Astrocyte (in vitro differentiated cells and primary cell): Measurements from ENCODE around the gene SH2D3A. TPM values are rescaled to one million over a fixed set of nuclear protein-coding genes. Genes with fewer than 3 reads are reported as not detected.
"Not testable (repeated sequence)": the region's sequence is repeated elsewhere in the genome, so short reads cannot be mapped to it uniquely, and the experiment has no call there.

Source experiments
- DNase-seq: peaks from one replicate; pipeline ENCODE4 v3.0.0-alpha.2; 2010; ENCODE audit warnings: low read depth
- FAIRE-seq: peaks from 2 replicates; lab custom pipeline; 2011; peaks lifted over from hg19 to GRCh38; lab: Jason Lieb, UNC
- H2AFZ ChIP-seq: 2 replicates; pipeline ENCODE4 v1.6.0; 2012; ENCODE audit warnings: low read depth, low read length, inconsistent platforms
- H3K27ac ChIP-seq: 2 replicates; pipeline ENCODE4 v1.5.1; 2011; ENCODE audit warnings: low read depth, low read length, inconsistent platforms
- H3K27me3 ChIP-seq: 2 replicates; pipeline ENCODE4 v1.6.0; 2011; ENCODE audit warnings: low read length, inconsistent platforms; ENCODE audit not compliant: insufficient read depth
- H3K36me3 ChIP-seq: 2 replicates; pipeline ENCODE4 v1.5.1; 2011; ENCODE audit warnings: low read length, inconsistent platforms; ENCODE audit not compliant: insufficient read depth
- H3K4me1 ChIP-seq: 2 replicates; pipeline ENCODE4 v1.5.1; 2011; ENCODE audit warnings: low read length, inconsistent platforms; ENCODE audit not compliant: insufficient read depth
- H3K4me2 ChIP-seq: 2 replicates; pipeline ENCODE4 v1.6.0; 2012; ENCODE audit warnings: low read length, inconsistent platforms
- H3K4me3 ChIP-seq: 2 replicates; pipeline ENCODE4 v1.5.1; 2011; ENCODE audit warnings: low read depth, mild to moderate bottlenecking, low read length, inconsistent platforms; ENCODE audit not compliant: insufficient read depth
- H3K79me2 ChIP-seq: 2 replicates; pipeline ENCODE4 v1.6.0; 2012; ENCODE audit warnings: mild to moderate bottlenecking, low read length, inconsistent platforms; ENCODE audit not compliant: insufficient read depth
- H3K9ac ChIP-seq: 2 replicates; pipeline ENCODE4 v1.6.0; 2012; ENCODE audit warnings: mild to moderate bottlenecking, low read length, inconsistent platforms
- H3K9me3 ChIP-seq: 2 replicates; pipeline ENCODE4 v1.5.1; 2012; ENCODE audit warnings: low read depth, mild to moderate bottlenecking, low read length, inconsistent platforms; ENCODE audit not compliant: insufficient read depth
- H4K20me1 ChIP-seq: 2 replicates; pipeline ENCODE4 v1.6.0; 2012; ENCODE audit warnings: low read length, inconsistent platforms; ENCODE audit not compliant: insufficient read depth
- H3K27ac Mint-ChIP-seq: one replicate; pipeline ENCODE4 v1.8.0; 2021; ENCODE audit warnings: mild to moderate bottlenecking, mixed read lengths; ENCODE audit not compliant: unreplicated experiment
- H3K27me3 Mint-ChIP-seq: one replicate; pipeline ENCODE4 v1.8.0; 2021; ENCODE audit warnings: low read depth, mixed read lengths; ENCODE audit not compliant: unreplicated experiment
- H3K36me3 Mint-ChIP-seq: one replicate; pipeline ENCODE4 v1.8.0; 2021; ENCODE audit warnings: low read depth, mixed read lengths; ENCODE audit not compliant: unreplicated experiment
- H3K4me1 Mint-ChIP-seq: one replicate; pipeline ENCODE4 v1.8.0; 2021; ENCODE audit warnings: low read depth, mixed read lengths; ENCODE audit not compliant: unreplicated experiment
- H3K4me3 Mint-ChIP-seq: one replicate; pipeline ENCODE4 v1.8.0; 2021; ENCODE audit warnings: mild to moderate bottlenecking, moderate library complexity, mixed read lengths; ENCODE audit not compliant: unreplicated experiment
- H3K9me3 Mint-ChIP-seq: one replicate; pipeline ENCODE4 v1.8.0; 2021; ENCODE audit warnings: mild to moderate bottlenecking, mixed read lengths; ENCODE audit not compliant: unreplicated experiment
- EZH2 ChIP-seq: IDR thresholded peaks from 2 replicates; pipeline ENCODE4 v1.6.1; 2012; ENCODE audit warnings: mild to moderate bottlenecking, low read length, inconsistent platforms; ENCODE audit not compliant: insufficient read depth
- total RNA-seq: library from RNA; stranded (reverse); gene quantifications from 2 replicates; pipeline ENCODE4 v1.2.1, GENCODE V29; 2021
- TF ChIP-seq, protein P1 (sequence below): IDR thresholded peaks from 2 replicates; pipeline ENCODE4 v1.5.1; 2011; ENCODE audit warnings: low read depth, mild to moderate bottlenecking, inconsistent platforms, low read length, moderate library complexity; ENCODE audit not compliant: insufficient read depth

Gene SH2D3A
- total RNA-seq, 1 donor from 2014 or later, result 2.6 TPM

DNA sequence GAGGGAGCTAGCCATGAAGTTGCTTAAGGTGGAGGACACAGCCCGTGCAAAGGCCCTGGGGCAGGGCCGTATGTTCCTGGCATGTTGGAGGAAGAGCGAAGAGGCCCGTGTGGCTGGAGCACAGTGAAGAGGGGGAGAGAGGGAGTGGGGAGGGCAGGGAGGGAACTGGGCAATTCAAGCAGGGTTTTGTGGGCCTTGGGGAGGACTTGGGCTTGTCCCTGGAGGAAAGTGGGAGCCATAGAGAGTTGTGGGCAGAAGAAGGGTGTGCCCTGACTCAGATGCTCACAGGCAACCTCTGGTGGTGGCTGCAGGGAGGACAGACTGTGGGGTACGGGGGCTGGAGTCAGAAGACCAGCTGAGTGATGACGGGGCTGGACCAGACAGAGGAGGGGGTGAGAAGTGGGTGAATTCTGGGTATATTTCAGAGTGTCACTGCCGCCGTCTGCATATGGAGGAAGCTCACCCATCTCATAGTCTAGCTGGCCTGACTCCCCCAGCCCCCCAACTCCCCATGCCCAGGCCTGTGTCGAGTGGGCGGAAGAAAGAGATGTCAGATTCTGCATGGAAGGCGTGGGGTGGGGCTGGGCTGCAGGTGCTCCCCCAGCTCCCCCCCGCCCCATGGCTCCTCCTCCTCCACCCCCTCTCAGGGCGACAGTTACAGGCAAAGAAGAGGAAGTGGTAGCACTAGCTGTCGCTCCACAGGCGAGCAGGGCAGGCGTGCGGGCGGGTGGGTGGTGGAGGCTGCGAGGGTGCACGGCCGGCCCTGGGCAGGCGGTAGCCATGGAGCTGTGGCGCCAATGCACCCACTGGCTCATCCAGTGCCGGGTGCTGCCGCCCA lies 5.0 kb upstream of the SH2D3A start, which contains the start of gene VAV1:
Gene VAV1 (plus strand): TSS at position 681 of the 838 bp plus-strand sequence. CDS start 100 bp downstream, at position 781.
- Mint-ChIP-seq H3K36me3 (no peaks in the 10 kb centered on the region), H3K27ac (no peak within 1 kb of the TSS), H3K9me3 (peaks cover 5% of the 10 kb centered on the region), H3K4me3 (no peak within 1 kb of the TSS), H3K27me3 (peaks cover 16% of the 10 kb centered on the region), H3K4me1 (no peaks in the 10 kb centered on the region)
- DNase-seq, result no peak
- Histone ChIP-seq H3K27ac (no peak within 1 kb of the TSS), H3K79me2 (no peaks in the 10 kb centered on the region), H3K36me3 (no peaks in the 10 kb centered on the region), H4K20me1 (no peaks in the 10 kb centered on the region), H3K4me3 (no peak within 1 kb of the TSS), H3K9me3 (no peaks in the 10 kb centered on the region), H3K9ac (no peak within 1 kb of the TSS), H2AFZ (no peak within 1 kb of the TSS), H3K4me2 (no peak within 1 kb of the TSS), H3K27me3 (no peaks in the 10 kb centered on the region), H3K4me1 (no peaks in the 10 kb centered on the region)
- TF ChIP-seq, protein P1, sequence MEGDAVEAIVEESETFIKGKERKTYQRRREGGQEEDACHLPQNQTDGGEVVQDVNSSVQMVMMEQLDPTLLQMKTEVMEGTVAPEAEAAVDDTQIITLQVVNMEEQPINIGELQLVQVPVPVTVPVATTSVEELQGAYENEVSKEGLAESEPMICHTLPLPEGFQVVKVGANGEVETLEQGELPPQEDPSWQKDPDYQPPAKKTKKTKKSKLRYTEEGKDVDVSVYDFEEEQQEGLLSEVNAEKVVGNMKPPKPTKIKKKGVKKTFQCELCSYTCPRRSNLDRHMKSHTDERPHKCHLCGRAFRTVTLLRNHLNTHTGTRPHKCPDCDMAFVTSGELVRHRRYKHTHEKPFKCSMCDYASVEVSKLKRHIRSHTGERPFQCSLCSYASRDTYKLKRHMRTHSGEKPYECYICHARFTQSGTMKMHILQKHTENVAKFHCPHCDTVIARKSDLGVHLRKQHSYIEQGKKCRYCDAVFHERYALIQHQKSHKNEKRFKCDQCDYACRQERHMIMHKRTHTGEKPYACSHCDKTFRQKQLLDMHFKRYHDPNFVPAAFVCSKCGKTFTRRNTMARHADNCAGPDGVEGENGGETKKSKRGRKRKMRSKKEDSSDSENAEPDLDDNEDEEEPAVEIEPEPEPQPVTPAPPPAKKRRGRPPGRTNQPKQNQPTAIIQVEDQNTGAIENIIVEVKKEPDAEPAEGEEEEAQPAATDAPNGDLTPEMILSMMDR, result no peak
- no peak for TF ChIP-seq EZH2
- no peak for FAIRE-seq

DNA sequence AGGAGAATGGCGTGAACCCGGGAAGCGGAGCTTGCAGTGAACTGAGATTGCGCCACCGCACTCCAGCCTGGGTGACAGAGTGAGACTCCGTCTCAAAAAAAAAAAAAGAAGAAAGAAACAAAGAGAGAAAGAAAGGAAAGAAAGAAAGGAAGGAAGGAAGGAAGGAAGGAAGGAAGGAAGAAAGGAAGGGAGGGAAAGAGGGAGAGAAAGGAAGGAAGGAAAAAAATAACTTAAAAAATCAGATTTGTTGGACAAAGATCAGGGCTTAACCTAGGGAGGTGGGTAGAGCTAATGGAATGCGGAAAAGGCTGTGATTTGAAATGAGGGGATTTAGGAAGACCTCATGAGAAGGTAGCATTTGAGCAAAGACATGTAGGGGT lies 4.4 kb upstream of the SH2D3A start:
- H3K9me3 Mint-ChIP-seq, H3K4me1 ChIP-seq, H3K4me3 ChIP-seq, H3K36me3 Mint-ChIP-seq, H4K20me1 ChIP-seq, H3K4me3 Mint-ChIP-seq, H3K79me2 ChIP-seq, H3K9me3 ChIP-seq, H3K9ac ChIP-seq, H3K4me2 ChIP-seq, H3K27ac ChIP-seq, H3K4me1 Mint-ChIP-seq, FAIRE-seq, H3K27ac Mint-ChIP-seq, H3K27me3 ChIP-seq, DNase-seq, H3K36me3 ChIP-seq, H2AFZ ChIP-seq: not testable (repeated sequence)
- peaks cover 20% of the 10 kb centered on the region for H3K27me3 Mint-ChIP-seq

DNA sequence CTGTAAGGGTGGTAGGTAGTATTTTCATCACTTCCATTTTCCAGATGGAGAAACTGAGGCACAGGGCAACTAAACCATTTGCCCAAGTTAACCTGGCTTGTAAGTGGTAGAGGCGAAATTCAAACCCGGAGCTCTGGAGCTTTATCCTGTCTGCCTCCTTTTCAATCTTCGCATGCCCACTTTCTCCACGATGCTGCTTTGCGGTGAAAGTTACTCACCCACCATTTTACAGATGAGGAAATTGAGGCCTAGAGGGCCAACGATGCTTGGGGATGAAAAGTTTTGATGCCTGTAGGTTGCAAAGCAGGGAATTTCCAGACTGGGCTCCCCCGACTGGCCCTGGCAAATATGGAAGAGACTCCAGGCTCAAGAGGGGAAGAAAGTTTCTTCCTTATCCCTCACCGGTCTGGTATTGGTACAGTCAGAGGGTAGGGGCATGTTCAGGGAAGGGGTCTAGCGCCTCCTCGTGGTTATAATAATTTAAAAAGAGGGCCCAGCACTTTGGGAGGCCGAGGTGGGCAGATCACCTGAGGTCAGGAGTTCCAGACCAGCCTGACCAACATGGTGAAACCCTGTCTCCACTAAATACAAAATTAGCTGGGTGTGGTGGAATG lies 1.9 kb upstream of the SH2D3A start:
- peaks cover 29% of the 10 kb centered on the region for H3K27me3 Mint-ChIP-seq
- no peak overlapping the region for H3K4me3 Mint-ChIP-seq
- no peak overlapping the region for H3K9ac ChIP-seq
- H2AFZ ChIP-seq, result no peak overlapping the region
- peaks cover 2% of the 10 kb centered on the region for H3K4me1 ChIP-seq
- H4K20me1 ChIP-seq, result no peaks in the 10 kb centered on the region
- H3K27ac Mint-ChIP-seq, result no peak overlapping the region
- no peak overlapping the region for H3K4me3 ChIP-seq
- no peaks in the 10 kb centered on the region for H3K79me2 ChIP-seq
- no peak for FAIRE-seq
- DNase-seq, result no peak
- peaks cover 10% of the 10 kb centered on the region for H3K27me3 ChIP-seq
- no peak overlapping the region for H3K27ac ChIP-seq
- TF ChIP-seq, protein P1, result no peak
- no peak for TF ChIP-seq EZH2
- peaks cover 12% of the 10 kb centered on the region for H3K4me1 Mint-ChIP-seq
- H3K9me3 ChIP-seq, result no peaks in the 10 kb centered on the region
- H3K36me3 ChIP-seq, result no peaks in the 10 kb centered on the region
- no peaks in the 10 kb centered on the region for H3K36me3 Mint-ChIP-seq
- H3K4me2 ChIP-seq, result no peak overlapping the region
- H3K9me3 Mint-ChIP-seq, result peaks cover 2% of the 10 kb centered on the region
